ENCODE measurements around the gene CD72.
"Not testable (repeated sequence)": the region's sequence is repeated elsewhere in the genome, so short reads cannot be mapped to it uniquely, and the experiment has no call there.

Gene CD72

GRCh38 chr9:35615981-35616680, 2.1 kb downstream of the CD72 start:
- DNase-seq = no peak

GRCh38 chr9:35612843-35613242, 5.4 kb downstream of the CD72 start:
- DNase-seq = no peak

- not testable (repeated sequence) for DNase-seq
These were observed 6.1 kb downstream of the CD72 start for GRCh38 chr9:35612066-35612465.

- DNase-seq = no peak
These were observed 6.9 kb downstream of the CD72 start for GRCh38 chr9:35611230-35611797.

GRCh38 chr9:35609820-35610163, 8.4 kb downstream of the CD72 start:
- DNase-seq = no peak

GRCh38 chr9:35609001-35609819, 9.0 kb downstream of the CD72 start:
- no peak for DNase-seq

GRCh38 chr9:35608221-35608620, 10.0 kb downstream of the CD72 start:
- no peak for DNase-seq

- no peak for DNase-seq
These were observed 11.5 kb downstream of the CD72 start for GRCh38 chr9:35606726-35607125.

- DNase-seq = no peak
These were observed 12.1 kb downstream of the CD72 start for GRCh38 chr9:35606138-35606504.

- DNase-seq = no peak
These were observed 12.7 kb downstream of the CD72 start for GRCh38 chr9:35605351-35606137.

GRCh38 chr9:35604578-35605350, 13.4 kb downstream of the CD72 start, which contains the start of gene TESK1:
TESK1 (plus strand) TSS chr9:35605262; CDS start chr9:35605620, 358 bp downstream.
- peak; percentile 28 to 34 for DNase-seq

GRCh38 chr9:35603986-35604577, 14.1 kb downstream of the CD72 start:
- DNase-seq = peak; percentile 93 to 94

GRCh38 chr9:35603506-35603985, 14.7 kb downstream of the CD72 start:
- DNase-seq = no peak

- no peak for DNase-seq
These were observed 18.2 kb downstream of the CD72 start for GRCh38 chr9:35599763-35600604.

- DNase-seq = no peak
These were observed 19.2 kb downstream of the CD72 start for GRCh38 chr9:35598866-35599590.

- DNase-seq = not testable (repeated sequence)
These were observed 21.3 kb downstream of the CD72 start for GRCh38 chr9:35596907-35597306.

GRCh38 chr9:35594471-35594870, 23.7 kb downstream of the CD72 start:
- DNase-seq = no peak

- DNase-seq = no peak
These were observed 24.6 kb downstream of the CD72 start for GRCh38 chr9:35593581-35593980.

- DNase-seq = not testable (repeated sequence)
These were observed 29.7 kb downstream of the CD72 start for GRCh38 chr9:35588506-35588905.

GRCh38 chr9:35584681-35585080, 33.5 kb downstream of the CD72 start:
- DNase-seq = not testable (repeated sequence)

All from NCI-H187 (cell line).